Gastrocnemius medialis (tissue), 4 donors: ENCODE results near the gene PDGFRB. TPM values are rescaled to one million over a fixed set of nuclear protein-coding genes. Genes with fewer than 3 reads are reported as not detected.

Experiments
- ATAC-seq, 2 donors: fragments of 150-250 bp; one replicate each; pipeline ENCODE4 v1.9.1; 2016
- DNase-seq, 2 donors: peaks; one replicate each; pipeline ENCODE4 v3.0.0-alpha.2; 2019
- H3K27ac ChIP-seq, 4 donors: fragments of 200-600 bp; sonication (generic); 1 replicate in 1 of 4; 2 replicates in 3 of 4; pipeline ENCODE4 v1.5.1; 2016 to 2018; ENCODE audit warnings: mild to moderate bottlenecking in 2 of 4, moderate library complexity in 1 of 4
- H3K27me3 ChIP-seq, 3 donors: fragments of 200-600 bp; sonication (generic) in 2 of 3; 1 replicate in 1 of 3; 2 replicates in 2 of 3; pipeline versions ENCODE4 v1.5.1 to v1.6.0; 2016 to 2019; ENCODE audit warnings: mild to moderate bottlenecking in 1 of 3, moderate library complexity in 1 of 3
- H3K36me3 ChIP-seq, 2 donors: fragments of 200-600 bp; sonication (generic) in 1 of 2; one replicate each; pipeline ENCODE4 v1.5.1; 2017 to 2018
- H3K4me1 ChIP-seq, 2 donors: fragments of 200-600 bp; sonication (generic) in 1 of 2; one replicate each; pipeline ENCODE4 v1.5.1; 2016 to 2017; ENCODE audit warnings: mild to moderate bottlenecking in 2 of 2
- H3K4me3 ChIP-seq, 4 donors: fragments of 200-600 bp; sonication (generic) in 3 of 4; 1 replicate in 1 of 4; 2 replicates in 3 of 4; pipeline ENCODE4 v1.5.1; 2016 to 2019; ENCODE audit warnings: mild to moderate bottlenecking in 2 of 4
- H3K9me3 ChIP-seq, 3 donors: fragments of 200-600 bp; sonication (generic) in 2 of 3; 1 replicate in 1 of 3; 2 replicates in 2 of 3; pipeline ENCODE4 v1.5.1; 2016 to 2019
- CTCF ChIP-seq, 5 experiments: fragments of 450-650 bp in 3 of 5; fragments of 200-600 bp in 2 of 5; sonication (generic) in 2 of 5; IDR thresholded peaks in 4 of 5; conservative IDR thresholded peaks in 1 of 5; 1 replicate in 4 of 5; 2 replicates in 1 of 5; pipeline ENCODE4 v1.5.1; 2016 to 2019; ENCODE audit warnings: antibody characterized with exemption in 5 of 5, mild to moderate bottlenecking in 3 of 5, moderate library complexity in 3 of 5
- POLR2A ChIP-seq, 2 donors: fragments of 450-650 bp; IDR thresholded peaks; one replicate each; pipeline ENCODE4 v1.6.1; 2017; ENCODE audit warnings: antibody characterized with exemption in 2 of 2, mild to moderate bottlenecking in 2 of 2, moderate library complexity in 2 of 2
- in situ Hi-C, 4 donors: fragments of 200-750 bp; cut with MboI; loops; one replicate each; pipeline versions ENCODE4 v1.15.0 to v1.8.0; 2017; ENCODE audit warnings: low sequenced_read_pairs in 4 of 4
- intact Hi-C: fragments of 100-400 bp; cut with DNase I; formaldehyde crosslinking; loops from one replicate; pipeline ENCODE4 v1.15.1; 2023; ENCODE audit warnings: low total_unique reads
- total RNA-seq, 4 donors: library from RNA; depleted of rRNA; stranded (reverse); fragments of >200 nt; gene quantifications; one replicate each; pipeline versions ENCODE4 v1.1.0 to v1.2.3, GENCODE V29; 2016

Gene PDGFRB
- total RNA-seq, 4 donors from 2014 or later, result 27.9 to 58.4 (median 52.5) TPM

GRCh38 chr5:150190987-150191386 lies 35.3 kb upstream of the PDGFRB start:
- Histone ChIP-seq H3K4me1 (peaks cover 7 to 15% of the 10 kb centered on the region in 2 donors), H3K27me3 (peaks cover 0 to 4% (median 0%) of the 10 kb centered on the region in 3 donors), H3K36me3 (no peaks in the 10 kb centered on the region), H3K9me3 (no peaks in the 10 kb centered on the region), H3K4me3 (no peak overlapping the region), H3K27ac (no peak overlapping the region)
- TF ChIP-seq POLR2A (IDR thresholded peaks at IDR 0.05) (no peak), CTCF (IDR thresholded peaks at IDR 0.05 in 4 of 5, conservative IDR thresholded peaks at IDR 0.05 in 1 of 5) (no peak)
- ATAC-seq (no peak), DNase-seq (no peak)
- in situ Hi-C loops (no loop called here), intact Hi-C loops (no loop called here)

- Histone ChIP-seq H3K27ac (no peak overlapping the region), H3K27me3 (peaks cover 0 to 4% (median 0%) of the 10 kb centered on the region in 3 donors), H3K36me3 (no peaks in the 10 kb centered on the region), H3K9me3 (no peaks in the 10 kb centered on the region), H3K4me3 (no peak overlapping the region), H3K4me1 (peaks cover 7 to 15% of the 10 kb centered on the region in 2 donors)
- DNase-seq (no peak), ATAC-seq (no peak)
- no peak for TF ChIP-seq CTCF (IDR thresholded peaks at IDR 0.05 in 4 of 5, conservative IDR thresholded peaks at IDR 0.05 in 1 of 5)
- no peak for TF ChIP-seq POLR2A (IDR thresholded peaks at IDR 0.05)
- intact Hi-C loops, result no loop called here
- in situ Hi-C loops, result no loop called here
Measured at GRCh38 chr5:150190503-150190979, 34.9 kb upstream of the PDGFRB start.

- no peak for DNase-seq
- H3K36me3 ChIP-seq, result no peaks in the 10 kb centered on the region
- TF ChIP-seq POLR2A (IDR thresholded peaks at IDR 0.05), result no peak
- no peak for TF ChIP-seq CTCF (IDR thresholded peaks at IDR 0.05 in 4 of 5, conservative IDR thresholded peaks at IDR 0.05 in 1 of 5)
- no peaks in the 10 kb centered on the region for H3K9me3 ChIP-seq
- H3K27me3 ChIP-seq, result peaks cover 0 to 4% (median 0%) of the 10 kb centered on the region in 3 donors
- in situ Hi-C loops, result no loop called here
- no peak for ATAC-seq
- peak within 1 kb of the TSS in 2 of 4 donors; percentile 17 to 27 for H3K4me3 ChIP-seq
- H3K27ac ChIP-seq, result peak within 1 kb of the TSS in 1 of 4 donors; percentile 29
- H3K4me1 ChIP-seq, result peaks cover 7 to 15% of the 10 kb centered on the region in 2 donors
- intact Hi-C loops, result no loop called here
Measured at GRCh38 chr5:150189728-150190502, 34.3 kb upstream of the PDGFRB start, which contains the start of gene SLC6A7. SLC6A7 (plus strand) TSS chr5:150190062; CDS start chr5:150190328, 266 bp downstream.

- no peak for ATAC-seq
- no peak overlapping the region for H3K4me3 ChIP-seq
- no peaks in the 10 kb centered on the region for H3K9me3 ChIP-seq
- no peak overlapping the region for H3K27ac ChIP-seq
- intact Hi-C loops (no loop called here), in situ Hi-C loops (no loop called here)
- no peak for TF ChIP-seq POLR2A (IDR thresholded peaks at IDR 0.05)
- no peak for TF ChIP-seq CTCF (IDR thresholded peaks at IDR 0.05 in 4 of 5, conservative IDR thresholded peaks at IDR 0.05 in 1 of 5)
- no peaks in the 10 kb centered on the region for H3K36me3 ChIP-seq
- H3K4me1 ChIP-seq, result peaks cover 7 to 15% of the 10 kb centered on the region in 2 donors
- no peak for DNase-seq
- H3K27me3 ChIP-seq, result peaks cover 0 to 4% (median 0%) of the 10 kb centered on the region in 3 donors
Measured at GRCh38 chr5:150189326-150189725, 33.7 kb upstream of the PDGFRB start.
